ENCODE results near the gene RPRD1A. TPM values are rescaled to one million over a fixed set of nuclear protein-coding genes. Genes with fewer than 3 reads are reported as not detected.

The RPRD1A gene
- total RNA-seq, 1 donor from 2014 or later, result 47.6 TPM

- DNase-seq (no peak), ATAC-seq (ENCODE audit: low read depth) (no peak)
- Mint-ChIP-seq H3K27ac (no peak overlapping the region), H3K4me3 (no peak overlapping the region), H3K9me3 (no peaks in the 10 kb centered on the region), H3K36me3 (ENCODE audit: low read depth) (no peaks in the 10 kb centered on the region), H3K27me3 (peaks cover 37% of the 10 kb centered on the region), H3K4me1 (peaks cover 8% of the 10 kb centered on the region)
- TF ChIP-seq CTCF (IDR thresholded peaks at IDR 0.05), result no peak
- POLR2A ChIA-PET, result no interaction called here
- CTCF ChIA-PET, result no interaction called here
- intact Hi-C loops (cut with micrococcal nuclease), result no loop called here
Measured at GRCh38 chr18:35953688-35954087, 113.7 kb downstream of the RPRD1A start.

GRCh38 chr18:35950628-35950982 lies 116.8 kb downstream of the RPRD1A start:
- CTCF ChIA-PET, result interaction anchor here (0.9 to 4.0 kb wide), 8 partner anchors 12 to 544 kb away, joined by 3 to 45 read pairs (median 4); no protein-coding TSS in a partner anchor
- POLR2A ChIA-PET, result no interaction called here
- DNase-seq (no peak), ATAC-seq (ENCODE audit: low read depth) (no peak)
- no peaks in the 10 kb centered on the region for H3K36me3 Mint-ChIP-seq (ENCODE audit: low read depth)
- peak overlapping the region; percentile 82 for H3K4me3 Mint-ChIP-seq
- no peaks in the 10 kb centered on the region for H3K9me3 Mint-ChIP-seq
- H3K4me1 Mint-ChIP-seq, result peaks cover 8% of the 10 kb centered on the region
- H3K27ac Mint-ChIP-seq, result no peak overlapping the region
- intact Hi-C loops (cut with micrococcal nuclease), result loop anchor here (1.0 to 2.0 kb wide), 7 partner anchors 22 to 720 kb away; partner anchors contain the start of gene RMP24
- peaks cover 27% of the 10 kb centered on the region for H3K27me3 Mint-ChIP-seq
- peak; percentile 40 for TF ChIP-seq CTCF (IDR thresholded peaks at IDR 0.05)

GRCh38 chr18:35949903-35950627 lies 117.3 kb downstream of the RPRD1A start:
- POLR2A ChIA-PET, result no interaction called here
- peak; percentile 43 for DNase-seq
- peak overlapping the region; percentile 82 for H3K4me3 Mint-ChIP-seq
- no peaks in the 10 kb centered on the region for H3K9me3 Mint-ChIP-seq
- H3K27me3 Mint-ChIP-seq, result peaks cover 27% of the 10 kb centered on the region
- H3K36me3 Mint-ChIP-seq (ENCODE audit: low read depth), result no peaks in the 10 kb centered on the region
- H3K27ac Mint-ChIP-seq, result no peak overlapping the region
- peak; percentile 85 for ATAC-seq (ENCODE audit: low read depth)
- CTCF ChIA-PET, result interaction anchor here (0.6 to 4.0 kb wide), 12 partner anchors 12 to 564 kb away, joined by 3 to 45 read pairs (median 3); no protein-coding TSS in a partner anchor
- intact Hi-C loops (cut with micrococcal nuclease), result loop anchor here (1.0 to 2.0 kb wide), 7 partner anchors 22 to 719 kb away; partner anchors contain the start of gene RMP24
- peaks cover 8% of the 10 kb centered on the region for H3K4me1 Mint-ChIP-seq
- peak; percentile 98 for TF ChIP-seq CTCF (IDR thresholded peaks at IDR 0.05)

- POLR2A ChIA-PET, result no interaction called here
- intact Hi-C loops (cut with micrococcal nuclease), result no loop called here
- H3K4me1 Mint-ChIP-seq, result peaks cover 8% of the 10 kb centered on the region
Measured at GRCh38 chr18:35949090-35949489, 118.3 kb downstream of the RPRD1A start.

More at GRCh38 chr18:35949090-35949489, 118.3 kb downstream of the RPRD1A start:
- H3K4me3 Mint-ChIP-seq, result no peak overlapping the region
- ATAC-seq (ENCODE audit: low read depth) (no peak), DNase-seq (no peak)
- H3K9me3 Mint-ChIP-seq, result no peaks in the 10 kb centered on the region
- no peak for TF ChIP-seq CTCF (IDR thresholded peaks at IDR 0.05)
- no peak overlapping the region for H3K27ac Mint-ChIP-seq
- H3K36me3 Mint-ChIP-seq (ENCODE audit: low read depth), result no peaks in the 10 kb centered on the region
- CTCF ChIA-PET, result interaction anchor here (1.0 to 4.0 kb wide), 2 partner anchors 193 to 265 kb away, joined by 3 to 45 read pairs; no protein-coding TSS in a partner anchor
- H3K27me3 Mint-ChIP-seq, result peaks cover 27% of the 10 kb centered on the region
